ENCODE results near the gene AKIRIN2.
"Not testable (repeated sequence)": the region's sequence is repeated elsewhere in the genome, so short reads cannot be mapped to it uniquely, and the experiment has no call there.

AKIRIN2 gene

GRCh38 chr6:87716928-87717614 is 15.0 kb upstream of the AKIRIN2 start:
- DNase-seq: no peak

- no peak for DNase-seq
Observed at GRCh38 chr6:87714093-87714842, 12.2 kb upstream of the AKIRIN2 start.

GRCh38 chr6:87712713-87713112 is 10.7 kb upstream of the AKIRIN2 start:
- DNase-seq: not testable (repeated sequence)

- DNase-seq: no peak
Observed at GRCh38 chr6:87710090-87710489, 8.1 kb upstream of the AKIRIN2 start.

GRCh38 chr6:87708581-87709427 is 6.8 kb upstream of the AKIRIN2 start:
- not testable (repeated sequence) for DNase-seq

GRCh38 chr6:87706187-87706966 is 4.3 kb upstream of the AKIRIN2 start:
- DNase-seq: no peak

GRCh38 chr6:87705070-87705691 is 3.1 kb upstream of the AKIRIN2 start:
- no peak for DNase-seq

- DNase-seq: not testable (repeated sequence)
Observed at GRCh38 chr6:87703039-87703438, 1.0 kb upstream of the AKIRIN2 start.

GRCh38 chr6:87702589-87702945 is 534 bp upstream of the AKIRIN2 start:
- DNase-seq: no peak

- DNase-seq: no peak
Observed at GRCh38 chr6:87701344-87701675, 723 bp downstream of the AKIRIN2 start.

- DNase-seq: peak; percentile 40
Observed at GRCh38 chr6:87700397-87701343, 1.4 kb downstream of the AKIRIN2 start.

GRCh38 chr6:87699576-87699975 is 2.5 kb downstream of the AKIRIN2 start:
- DNase-seq: no peak

- DNase-seq: no peak
Observed at GRCh38 chr6:87698547-87699006, 3.5 kb downstream of the AKIRIN2 start.

- no peak for DNase-seq
Observed at GRCh38 chr6:87697581-87698546, 4.2 kb downstream of the AKIRIN2 start.

GRCh38 chr6:87696817-87697216 is 5.2 kb downstream of the AKIRIN2 start:
- not testable (repeated sequence) for DNase-seq

GRCh38 chr6:87692086-87692485 is 9.9 kb downstream of the AKIRIN2 start:
- no peak for DNase-seq

- DNase-seq: no peak
Observed at GRCh38 chr6:87690441-87690840, 11.6 kb downstream of the AKIRIN2 start.

- not testable (repeated sequence) for DNase-seq
Observed at GRCh38 chr6:87687893-87688292, 14.1 kb downstream of the AKIRIN2 start.

GRCh38 chr6:87687296-87687695 is 14.7 kb downstream of the AKIRIN2 start:
- no peak for DNase-seq
